ENCODE measurements around the gene WFDC5. TPM values are rescaled to one million over a fixed set of nuclear protein-coding genes. Genes with fewer than 3 reads are reported as not detected.
A peak's percentile ranks its signal among the peaks of the same experiment; 100 is the strongest.
"Not testable (repeated sequence)": the region's sequence is repeated elsewhere in the genome, so short reads cannot be mapped to it uniquely, and the experiment has no call there.

WFDC5 gene
- total and polyA plus RNA-seq, 3 experiments from 2014 or later: not detected

- Histone ChIP-seq H3K9me3 (ENCODE audit: low read length) (no peaks in the 10 kb centered on the region), H3K27me3 (ENCODE audit: insufficient read depth, low read length, poor library complexity, severe bottlenecking) (no peaks in the 10 kb centered on the region), H3K4me3 (ENCODE audit: low read length) (no peak overlapping the region), H3K4me1 (ENCODE audit: insufficient read depth, low read length) (no peaks in the 10 kb centered on the region), H3K27ac (ENCODE audit: low read depth, low read length) (no peak overlapping the region), H3K36me3 (ENCODE audit: insufficient read depth, low read length) (no peaks in the 10 kb centered on the region)
- Mint-ChIP-seq H3K27ac (no peak overlapping the region), H3K4me3 (no peak overlapping the region), H3K27me3 (peaks cover 9 to 71% of the 10 kb centered on the region in 2 donors), H3K9me3 (peaks cover 0 to 6% (median 5%) of the 10 kb centered on the region in 5 donors), H3K4me1 (no peaks in the 10 kb centered on the region), H3K36me3 (peaks cover 0 to 3% (median 0%) of the 10 kb centered on the region in 3 donors)
- POLR2A ChIA-PET: no interaction called here
- no peak for DNase-seq
- CTCF ChIA-PET: no interaction called here
Measured at GRCh38 chr20:45152405-45152804, 37.4 kb upstream of the WFDC5 start.

GRCh38 chr20:45149062-45149461, 34.1 kb upstream of the WFDC5 start:
- Mint-ChIP-seq H3K4me1 (no peaks in the 10 kb centered on the region), H3K36me3 (no peaks in the 10 kb centered on the region), H3K4me3 (no peak overlapping the region), H3K27me3 (peaks cover 12 to 67% of the 10 kb centered on the region in 2 donors), H3K27ac (no peak overlapping the region), H3K9me3 (no peaks in the 10 kb centered on the region)
- Histone ChIP-seq H3K4me3 (ENCODE audit: low read length) (no peak overlapping the region), H3K9me3 (ENCODE audit: low read length) (no peaks in the 10 kb centered on the region), H3K4me1 (ENCODE audit: insufficient read depth, low read length) (no peaks in the 10 kb centered on the region), H3K27me3 (ENCODE audit: insufficient read depth, low read length, poor library complexity, severe bottlenecking) (no peaks in the 10 kb centered on the region), H3K27ac (ENCODE audit: low read depth, low read length) (no peak overlapping the region), H3K36me3 (ENCODE audit: insufficient read depth, low read length) (no peaks in the 10 kb centered on the region)
- DNase-seq: no peak
- ChIA-PET POLR2A (no interaction called here), CTCF (no interaction called here)

GRCh38 chr20:45140836-45141235, 25.9 kb upstream of the WFDC5 start:
- no peaks in the 10 kb centered on the region for H3K27me3 ChIP-seq (ENCODE audit: insufficient read depth, low read length, poor library complexity, severe bottlenecking)
- H3K4me1 ChIP-seq (ENCODE audit: insufficient read depth, low read length): no peaks in the 10 kb centered on the region
- Mint-ChIP-seq H3K9me3 (no peaks in the 10 kb centered on the region), H3K4me3 (no peak overlapping the region), H3K36me3 (no peaks in the 10 kb centered on the region), H3K27ac (no peak overlapping the region), H3K27me3 (peaks cover 10 to 23% of the 10 kb centered on the region in 2 donors), H3K4me1 (no peaks in the 10 kb centered on the region)
- no peak overlapping the region for H3K4me3 ChIP-seq (ENCODE audit: low read length)
- no peaks in the 10 kb centered on the region for H3K36me3 ChIP-seq (ENCODE audit: insufficient read depth, low read length)
- ChIA-PET CTCF (no interaction called here), POLR2A (no interaction called here)
- no peak for DNase-seq
- no peaks in the 10 kb centered on the region for H3K9me3 ChIP-seq (ENCODE audit: low read length)
- no peak overlapping the region for H3K27ac ChIP-seq (ENCODE audit: low read depth, low read length)

DNA sequence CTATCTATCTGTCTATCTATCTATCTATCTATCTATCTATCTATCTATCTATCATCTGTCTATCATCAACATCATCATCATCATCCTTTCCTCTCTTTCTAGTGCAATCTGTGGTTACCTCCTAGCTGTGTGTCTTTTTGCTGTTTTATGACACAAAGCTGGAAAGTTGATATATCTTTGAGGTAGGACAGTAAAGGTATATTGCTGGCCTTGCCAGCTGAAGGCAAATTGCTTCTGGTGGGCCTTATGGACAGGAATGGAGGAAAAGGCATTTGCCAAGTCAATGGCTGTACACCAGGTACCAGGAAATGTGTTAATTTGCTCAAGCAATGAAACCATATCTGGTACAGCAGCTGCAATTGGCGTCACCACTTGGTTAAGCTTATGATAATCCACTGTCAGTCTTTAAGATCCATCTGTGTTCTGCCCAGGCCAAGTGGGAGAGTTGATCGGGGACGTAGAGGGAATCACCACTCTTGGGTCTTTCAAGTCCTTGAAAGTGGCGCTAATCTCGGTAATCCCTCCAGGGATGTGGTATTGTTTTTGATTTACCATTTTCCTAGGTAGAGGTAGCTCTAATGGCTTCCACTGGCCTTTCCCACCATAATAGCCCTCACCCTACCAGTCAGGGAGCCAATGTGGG, 24.9 kb upstream of the WFDC5 start:
- H3K4me3 ChIP-seq (ENCODE audit: low read length); H3K4me1 Mint-ChIP-seq; H3K27ac Mint-ChIP-seq; H3K36me3 ChIP-seq (ENCODE audit: insufficient read depth, low read length); H3K36me3 Mint-ChIP-seq; H3K9me3 ChIP-seq (ENCODE audit: low read length); H3K4me3 Mint-ChIP-seq; H3K4me1 ChIP-seq (ENCODE audit: insufficient read depth, low read length); H3K27ac ChIP-seq (ENCODE audit: low read depth, low read length); POLR2A ChIA-PET; DNase-seq; H3K9me3 Mint-ChIP-seq; CTCF ChIA-PET; H3K27me3 ChIP-seq (ENCODE audit: insufficient read depth, low read length, poor library complexity, severe bottlenecking): not testable (repeated sequence)
- peaks cover 7 to 24% of the 10 kb centered on the region in 2 donors for H3K27me3 Mint-ChIP-seq

- H3K4me1 Mint-ChIP-seq: no peaks in the 10 kb centered on the region
- no peaks in the 10 kb centered on the region for H3K4me1 ChIP-seq (ENCODE audit: insufficient read depth, low read length)
- H3K27ac Mint-ChIP-seq: no peak overlapping the region
- ChIA-PET POLR2A (no interaction called here), CTCF (no interaction called here)
- H3K27ac ChIP-seq (ENCODE audit: low read depth, low read length): no peak overlapping the region
- no peaks in the 10 kb centered on the region for H3K36me3 ChIP-seq (ENCODE audit: insufficient read depth, low read length)
- no peaks in the 10 kb centered on the region for H3K36me3 Mint-ChIP-seq
- peak in 4 of 5 donors; percentile 3 to 59 (median 20) for DNase-seq
- H3K9me3 Mint-ChIP-seq: peaks cover 0 to 6% (median 4%) of the 10 kb centered on the region in 5 donors
- no peak overlapping the region for H3K4me3 Mint-ChIP-seq
- H3K9me3 ChIP-seq (ENCODE audit: low read length): no peaks in the 10 kb centered on the region
- peaks cover 7 to 27% of the 10 kb centered on the region in 2 donors for H3K27me3 Mint-ChIP-seq
- H3K4me3 ChIP-seq (ENCODE audit: low read length): no peak overlapping the region
- H3K27me3 ChIP-seq (ENCODE audit: insufficient read depth, low read length, poor library complexity, severe bottlenecking): no peaks in the 10 kb centered on the region
Measured at GRCh38 chr20:45138561-45139300, 23.8 kb upstream of the WFDC5 start.

GRCh38 chr20:45136911-45137310, 21.9 kb upstream of the WFDC5 start:
- no peaks in the 10 kb centered on the region for H3K4me1 ChIP-seq (ENCODE audit: insufficient read depth, low read length)
- H3K27me3 ChIP-seq (ENCODE audit: insufficient read depth, low read length, poor library complexity, severe bottlenecking): no peaks in the 10 kb centered on the region
- Mint-ChIP-seq H3K4me3 (no peak overlapping the region), H3K36me3 (no peaks in the 10 kb centered on the region), H3K4me1 (no peaks in the 10 kb centered on the region), H3K27ac (no peak overlapping the region), H3K27me3 (peaks cover 9 to 41% of the 10 kb centered on the region in 2 donors), H3K9me3 (peaks cover 0 to 6% (median 4%) of the 10 kb centered on the region in 5 donors)
- no peaks in the 10 kb centered on the region for H3K36me3 ChIP-seq (ENCODE audit: insufficient read depth, low read length)
- no peak overlapping the region for H3K27ac ChIP-seq (ENCODE audit: low read depth, low read length)
- ChIA-PET POLR2A (no interaction called here), CTCF (no interaction called here)
- no peak overlapping the region for H3K4me3 ChIP-seq (ENCODE audit: low read length)
- DNase-seq: no peak
- H3K9me3 ChIP-seq (ENCODE audit: low read length): no peaks in the 10 kb centered on the region

DNA sequence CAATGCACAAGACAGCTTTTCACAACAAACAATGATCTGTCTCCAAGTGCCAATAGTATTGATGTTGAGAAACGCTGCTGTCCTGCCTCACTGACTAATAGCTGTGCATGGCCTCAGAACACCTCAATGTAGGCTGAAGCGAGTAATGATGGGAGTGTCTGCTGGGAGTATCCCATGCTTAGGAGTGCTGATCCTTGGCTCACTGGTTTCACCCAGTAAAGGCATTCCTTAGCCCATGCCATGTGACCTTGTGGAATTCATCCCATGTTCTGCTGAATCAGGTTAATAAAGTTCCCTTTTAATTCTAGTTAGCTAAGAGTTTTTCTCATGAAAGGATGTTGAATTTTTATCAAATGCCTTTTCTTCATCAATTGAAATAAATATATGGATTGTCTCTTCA, 13.1 kb upstream of the WFDC5 start:
- no peaks in the 10 kb centered on the region for H3K9me3 Mint-ChIP-seq

GRCh38 chr20:45124365-45124764, 9.4 kb upstream of the WFDC5 start, which contains the start of gene WFDC12:
TSS of gene WFDC12 (minus strand) at chr20:45124465. CDS start at chr20:45124447, 18 bp downstream.
- ChIA-PET POLR2A (no interaction called here), CTCF (no interaction called here)
- H3K4me1 ChIP-seq (ENCODE audit: insufficient read depth, low read length): no peaks in the 10 kb centered on the region
- no peaks in the 10 kb centered on the region for H3K27me3 ChIP-seq (ENCODE audit: insufficient read depth, low read length, poor library complexity, severe bottlenecking)
- H3K4me3 ChIP-seq (ENCODE audit: low read length): no peak within 1 kb of the TSS
- Mint-ChIP-seq H3K27ac (no peak within 1 kb of the TSS), H3K4me3 (no peak within 1 kb of the TSS), H3K27me3 (peaks cover 19 to 40% of the 10 kb centered on the region in 2 donors), H3K36me3 (peaks cover 0 to 4% (median 0%) of the 10 kb centered on the region in 3 donors), H3K4me1 (no peaks in the 10 kb centered on the region), H3K9me3 (no peaks in the 10 kb centered on the region)
- H3K27ac ChIP-seq (ENCODE audit: low read depth, low read length): no peak within 1 kb of the TSS
- DNase-seq: no peak
- no peaks in the 10 kb centered on the region for H3K9me3 ChIP-seq (ENCODE audit: low read length)
- H3K36me3 ChIP-seq (ENCODE audit: insufficient read depth, low read length): no peaks in the 10 kb centered on the region

More for the DNA sequence above, 13.1 kb upstream of the WFDC5 start:
- Histone ChIP-seq H3K4me1 (ENCODE audit: insufficient read depth, low read length) (no peaks in the 10 kb centered on the region), H3K36me3 (ENCODE audit: insufficient read depth, low read length) (no peaks in the 10 kb centered on the region), H3K27ac (ENCODE audit: low read depth, low read length) (no peak overlapping the region), H3K9me3 (ENCODE audit: low read length) (no peaks in the 10 kb centered on the region), H3K27me3 (ENCODE audit: insufficient read depth, low read length, poor library complexity, severe bottlenecking) (no peaks in the 10 kb centered on the region), H3K4me3 (ENCODE audit: low read length) (no peak overlapping the region)
- ChIA-PET POLR2A (no interaction called here), CTCF (no interaction called here)
- Mint-ChIP-seq H3K4me1 (no peaks in the 10 kb centered on the region), H3K36me3 (peaks cover 0 to 4% (median 0%) of the 10 kb centered on the region in 3 donors), H3K27me3 (peaks cover 24 to 53% of the 10 kb centered on the region in 2 donors), H3K27ac (no peak overlapping the region), H3K4me3 (no peak overlapping the region)
- DNase-seq: no peak
